Measurements from ENCODE around the gene KRTAP10-11.

DNA sequence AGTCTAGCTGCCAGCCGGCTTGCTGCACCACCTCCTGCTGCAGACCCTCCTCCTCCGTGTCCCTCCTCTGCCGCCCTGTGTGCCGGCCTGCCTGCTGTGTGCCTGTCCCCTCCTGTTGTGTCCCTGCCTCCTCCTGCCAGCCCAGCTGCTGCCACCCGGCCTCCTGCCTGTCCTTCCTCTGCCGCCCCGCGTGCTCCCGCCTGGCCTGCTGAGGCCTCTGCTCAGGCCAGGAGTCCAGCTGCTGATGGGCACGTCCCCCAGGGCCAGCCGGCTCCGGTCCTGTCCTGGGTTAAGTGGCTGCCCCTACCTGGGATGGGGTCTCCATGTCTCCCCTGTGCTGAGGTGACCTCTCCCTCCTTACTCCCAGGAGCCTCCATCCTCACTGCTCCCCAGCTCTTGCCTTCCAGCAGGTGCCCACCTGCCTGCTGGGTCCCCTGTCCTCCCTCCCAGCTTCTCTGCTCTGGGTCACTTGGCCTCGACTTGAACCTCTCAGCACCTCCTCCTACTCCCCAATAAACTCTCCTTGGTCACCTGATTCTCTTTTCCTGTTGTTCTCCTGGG, 33.5 kb upstream of the KRTAP10-11 start:
- TF ChIP-seq, protein P1, sequence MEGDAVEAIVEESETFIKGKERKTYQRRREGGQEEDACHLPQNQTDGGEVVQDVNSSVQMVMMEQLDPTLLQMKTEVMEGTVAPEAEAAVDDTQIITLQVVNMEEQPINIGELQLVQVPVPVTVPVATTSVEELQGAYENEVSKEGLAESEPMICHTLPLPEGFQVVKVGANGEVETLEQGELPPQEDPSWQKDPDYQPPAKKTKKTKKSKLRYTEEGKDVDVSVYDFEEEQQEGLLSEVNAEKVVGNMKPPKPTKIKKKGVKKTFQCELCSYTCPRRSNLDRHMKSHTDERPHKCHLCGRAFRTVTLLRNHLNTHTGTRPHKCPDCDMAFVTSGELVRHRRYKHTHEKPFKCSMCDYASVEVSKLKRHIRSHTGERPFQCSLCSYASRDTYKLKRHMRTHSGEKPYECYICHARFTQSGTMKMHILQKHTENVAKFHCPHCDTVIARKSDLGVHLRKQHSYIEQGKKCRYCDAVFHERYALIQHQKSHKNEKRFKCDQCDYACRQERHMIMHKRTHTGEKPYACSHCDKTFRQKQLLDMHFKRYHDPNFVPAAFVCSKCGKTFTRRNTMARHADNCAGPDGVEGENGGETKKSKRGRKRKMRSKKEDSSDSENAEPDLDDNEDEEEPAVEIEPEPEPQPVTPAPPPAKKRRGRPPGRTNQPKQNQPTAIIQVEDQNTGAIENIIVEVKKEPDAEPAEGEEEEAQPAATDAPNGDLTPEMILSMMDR (IDR thresholded peaks at IDR 0.05): no peak
- TF ChIP-seq POLR2A (IDR thresholded peaks at IDR 0.05): no peak
- TF ChIP-seq POLR2AphosphoS5 (IDR thresholded peaks at IDR 0.05): no peak

All from breast epithelium (tissue), 3 donors.